HG02798 (cell line): ENCODE measurements around the gene MLST8.
"Not testable (repeated sequence)": the region's sequence is repeated elsewhere in the genome, so short reads cannot be mapped to it uniquely, and the experiment has no call there.

Experiments used
- ATAC-seq: cut with Tn5 transposase; IDR thresholded peaks from one replicate; pipeline ENCODE4 v1.9.1; 2021; ENCODE audit warnings: mild to moderate bottlenecking; ENCODE audit not compliant: unreplicated experiment, poor library complexity

Gene MLST8

DNA sequence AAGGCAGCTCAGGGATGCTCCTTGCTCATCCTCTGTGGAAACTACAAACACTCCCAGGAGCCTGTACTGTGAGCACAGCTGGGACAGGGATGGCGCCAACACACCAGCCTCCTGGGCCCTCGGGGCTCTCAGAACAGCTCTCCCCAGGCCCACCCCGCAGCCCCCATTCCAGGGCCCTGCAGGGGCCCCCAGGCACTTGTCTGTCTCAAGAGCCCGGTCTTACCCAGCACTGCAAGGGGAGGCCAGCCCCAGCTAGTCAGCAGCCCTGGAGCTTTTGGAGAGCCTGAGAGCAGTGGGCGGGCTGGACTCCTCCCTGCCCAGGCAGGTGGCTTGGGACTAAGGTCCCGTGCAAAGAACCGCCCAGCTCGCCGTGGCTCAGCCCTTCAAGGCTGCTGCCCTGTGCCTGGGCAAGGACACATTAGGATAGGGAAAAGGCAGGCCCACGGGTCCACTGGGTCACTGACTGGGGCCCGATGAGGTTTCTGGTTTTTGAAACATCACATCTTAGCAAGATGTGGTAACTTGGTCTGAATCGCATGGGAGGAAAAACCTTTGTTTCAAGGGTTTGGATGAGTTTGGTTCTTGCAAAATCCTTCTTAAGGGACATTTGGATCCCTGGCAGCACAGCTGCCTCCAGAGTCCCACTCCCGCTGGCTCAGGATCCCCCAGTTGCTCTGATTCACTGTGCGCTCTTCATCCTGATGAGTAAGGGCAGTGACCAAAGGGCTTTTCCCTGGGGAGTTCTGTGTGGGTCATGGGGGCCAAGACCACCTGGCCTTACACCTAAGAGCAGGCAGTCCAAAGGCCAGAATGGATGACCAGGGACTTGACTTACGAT, 33.8 kb downstream of the MLST8 start:
- no peak for ATAC-seq

GRCh38 chr16:2240331-2240730, 35.1 kb downstream of the MLST8 start:
- not testable (repeated sequence) for ATAC-seq

DNA sequence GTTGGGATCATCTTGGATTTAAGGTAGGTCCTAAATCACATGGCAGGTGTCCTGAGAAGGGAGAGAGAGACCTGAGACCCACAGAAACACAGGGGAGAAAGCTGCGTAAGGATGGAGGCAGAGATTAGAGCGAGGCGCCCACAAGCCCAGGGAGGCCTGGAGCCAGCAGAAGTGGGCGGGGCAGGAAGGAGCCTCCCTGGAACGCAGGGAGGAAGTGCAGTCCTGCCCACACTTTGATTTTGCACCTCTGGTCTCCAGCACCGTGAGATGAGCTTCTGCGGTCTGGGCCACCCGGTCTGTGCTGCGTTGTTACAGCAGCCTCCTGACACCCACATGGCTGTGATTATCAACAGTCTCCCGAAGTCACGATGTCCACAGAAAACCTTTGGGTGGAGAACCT, 37.3 kb downstream of the MLST8 start:
- no peak for ATAC-seq

DNA sequence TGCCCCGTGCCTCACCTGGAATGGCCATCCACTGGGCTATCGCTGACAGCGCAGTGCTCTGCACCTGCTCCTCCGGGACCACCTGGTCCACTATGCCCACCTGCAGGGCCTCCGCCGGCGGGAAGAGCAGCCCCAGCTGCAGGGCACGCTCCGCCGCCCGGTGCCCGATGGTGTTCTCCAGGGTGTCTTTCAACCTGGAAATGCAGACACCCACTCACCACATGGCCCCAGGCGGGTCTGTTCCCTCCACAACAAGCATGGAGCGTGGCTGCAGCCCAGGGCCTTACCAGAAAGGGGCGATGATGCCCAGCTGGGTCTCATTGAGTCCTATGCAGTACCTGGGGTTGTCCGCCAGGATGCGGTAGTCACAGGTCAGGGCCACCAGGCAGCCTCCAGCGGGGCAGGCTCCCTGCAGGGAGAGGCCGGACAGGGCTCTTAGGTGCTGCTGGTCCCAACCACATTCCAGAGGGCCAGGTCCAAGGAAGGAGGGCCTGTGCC, 37.8 kb downstream of the MLST8 start:
- ATAC-seq: no peak

GRCh38 chr16:2243781-2244180, 38.5 kb downstream of the MLST8 start:
- ATAC-seq: no peak

DNA sequence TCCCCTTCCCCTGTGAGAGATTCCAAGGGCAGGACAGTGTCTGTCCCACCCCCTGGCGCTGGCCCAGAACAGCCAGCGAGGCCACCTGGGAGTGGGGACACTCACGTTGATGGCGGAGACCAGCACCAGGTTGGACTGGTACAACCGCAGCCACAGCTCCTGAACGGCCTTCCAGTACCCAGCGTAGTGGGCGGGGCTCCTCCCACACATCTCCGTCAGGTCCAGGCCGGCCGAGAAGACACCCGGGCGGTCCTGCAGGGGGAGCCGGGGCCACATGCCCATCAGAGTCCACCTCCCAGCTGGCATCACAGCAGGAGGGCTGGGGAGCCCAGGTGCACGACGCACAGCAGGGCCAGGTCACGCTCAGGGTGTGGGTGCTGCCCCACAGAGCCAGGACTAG, 39.0 kb downstream of the MLST8 start:
- ATAC-seq: no peak

- ATAC-seq: no peak
Observed at GRCh38 chr16:2244926-2245795, 39.9 kb downstream of the MLST8 start.

- no peak for ATAC-seq
Observed at GRCh38 chr16:2246301-2246885, 41.1 kb downstream of the MLST8 start.

GRCh38 chr16:2250652-2251295, 45.5 kb downstream of the MLST8 start:
- ATAC-seq: no peak

- ATAC-seq: peak; percentile 94
Observed at GRCh38 chr16:2251296-2252111, 46.2 kb downstream of the MLST8 start, which contains the start of gene ECI1. Gene ECI1 (minus strand): TSS chr16:2251587. CDS start chr16:2251566, 21 bp downstream.

DNA sequence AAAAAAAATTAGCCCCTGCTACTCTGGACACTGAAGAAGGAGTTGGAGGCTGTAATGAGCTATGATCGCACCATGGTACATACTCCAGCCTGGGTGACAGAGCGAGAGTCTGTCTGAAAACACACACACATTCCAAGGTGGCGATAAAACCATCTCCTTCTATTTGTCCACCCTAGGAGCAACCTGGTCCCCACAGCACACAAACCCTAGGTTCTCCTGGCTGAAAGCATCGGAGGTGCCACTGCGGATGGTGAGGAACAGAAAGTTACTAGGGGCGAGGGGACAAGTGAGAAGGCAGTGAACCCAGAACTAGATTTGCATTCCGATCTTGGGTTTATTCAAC, 47.5 kb downstream of the MLST8 start:
- no peak for ATAC-seq

- ATAC-seq: no peak
Observed at GRCh38 chr16:2253293-2253692, 48.0 kb downstream of the MLST8 start.

DNA sequence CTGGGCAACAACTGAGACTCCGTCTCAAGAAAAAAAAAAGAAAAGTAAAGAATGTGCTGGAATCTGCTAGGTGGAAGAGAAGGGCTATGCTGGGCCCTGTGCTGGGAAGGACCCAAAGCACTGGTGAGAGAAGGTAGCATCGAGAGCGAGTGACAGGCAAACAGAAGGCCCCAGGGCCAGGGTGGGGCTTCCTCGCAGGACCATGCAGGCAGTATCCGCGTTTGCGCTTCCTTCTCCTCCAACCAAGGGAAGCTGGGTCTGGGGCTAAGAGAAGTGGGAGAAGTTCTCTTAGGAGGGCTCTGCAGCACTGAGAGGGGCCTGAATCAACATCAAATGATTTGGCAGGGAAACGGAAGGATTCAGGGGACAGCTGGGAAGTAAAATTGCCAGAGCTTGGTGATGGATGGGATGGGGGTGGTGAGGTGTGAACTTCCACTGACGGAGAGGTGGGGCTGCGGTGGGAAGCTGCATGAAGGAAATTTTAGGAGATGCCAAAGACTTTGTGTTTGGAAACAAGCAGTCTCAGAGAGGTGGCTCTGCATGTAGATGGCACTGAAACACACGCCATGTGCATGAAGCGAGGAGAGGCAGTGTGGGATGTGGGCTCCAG, 51.4 kb downstream of the MLST8 start:
- ATAC-seq: no peak

DNA sequence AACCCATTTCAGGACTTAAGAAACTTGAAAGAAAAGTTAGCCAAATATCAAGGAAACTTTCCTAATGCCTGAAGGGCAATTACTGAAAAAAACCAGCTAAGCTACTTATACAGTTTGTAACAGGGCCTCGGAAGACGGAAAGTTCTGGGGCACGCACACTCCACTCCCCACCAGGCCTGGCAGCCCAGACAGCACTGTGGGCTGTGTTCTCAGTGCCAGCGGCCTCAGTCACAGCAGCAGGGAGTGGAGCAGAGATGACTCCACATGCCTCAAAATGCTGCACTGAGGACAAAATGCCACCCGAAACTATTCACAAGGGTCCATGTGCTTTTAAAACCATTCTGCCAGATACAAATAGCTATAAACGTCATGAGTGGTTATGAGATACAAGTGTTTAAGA, 52.5 kb downstream of the MLST8 start:
- ATAC-seq: no peak

DNA sequence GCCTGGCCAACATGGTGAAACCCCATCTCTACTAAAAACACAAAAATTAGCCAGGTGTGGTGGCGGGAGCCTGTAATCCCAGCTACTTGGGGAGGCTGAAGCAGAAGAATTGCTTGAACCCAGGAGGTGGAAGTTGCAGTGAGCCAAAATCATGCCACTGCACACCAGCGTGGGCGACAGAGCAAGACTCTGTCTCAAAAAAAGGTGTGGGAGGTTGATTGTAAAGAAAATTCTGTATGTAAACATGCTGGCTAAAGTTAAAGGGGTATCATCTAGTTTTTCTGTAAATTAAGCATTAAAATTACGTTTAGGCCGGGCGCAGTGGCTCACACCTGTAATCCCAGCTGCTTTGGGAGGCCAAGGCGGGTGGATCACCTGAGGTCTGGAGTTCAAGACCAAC, 53.3 kb downstream of the MLST8 start:
- ATAC-seq: not testable (repeated sequence)
